Fibroblast of peridontal ligament (primary cell): ENCODE results near the gene RASGEF1C.

Source experiments
- DNase-seq: peaks from one replicate; pipeline ENCODE4 v3.0.0-alpha.2; 2010; ENCODE audit errors: extremely low read depth

Gene RASGEF1C

GRCh38 chr5:180209137-180209581 lies at the start of gene RASGEF1C:
RASGEF1C (minus strand) TSS chr5:180209211; CDS start chr5:180138052, 71,159 bp downstream.
- peak; percentile 33 for DNase-seq

- no peak for DNase-seq
These were observed 44.2 kb upstream of the RASGEF1C start for GRCh38 chr5:180253036-180253824.

GRCh38 chr5:180251887-180252286 lies 42.9 kb upstream of the RASGEF1C start:
- no peak for DNase-seq

DNA sequence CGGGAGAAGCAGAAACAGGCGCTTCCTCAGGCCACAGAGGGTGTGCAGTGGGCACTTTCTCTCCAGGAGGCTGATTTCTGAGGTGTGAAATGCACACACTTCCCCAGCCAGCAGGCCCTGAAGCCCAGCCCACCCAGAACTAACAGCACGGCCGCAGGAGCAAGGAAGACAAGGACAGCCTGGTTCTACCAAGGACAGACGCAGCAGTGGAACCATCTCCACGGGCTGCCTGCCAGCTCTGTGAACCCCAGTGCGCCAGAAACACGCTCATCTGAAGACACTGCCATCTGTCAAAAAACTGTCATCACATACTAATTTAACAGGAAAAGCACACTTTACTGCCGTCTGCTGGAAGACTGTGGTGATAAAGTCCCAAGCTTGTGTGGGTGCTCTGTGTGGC lies 42.1 kb upstream of the RASGEF1C start:
- DNase-seq = no peak

GRCh38 chr5:180250329-180250728 lies 41.3 kb upstream of the RASGEF1C start:
- no peak for DNase-seq

DNA sequence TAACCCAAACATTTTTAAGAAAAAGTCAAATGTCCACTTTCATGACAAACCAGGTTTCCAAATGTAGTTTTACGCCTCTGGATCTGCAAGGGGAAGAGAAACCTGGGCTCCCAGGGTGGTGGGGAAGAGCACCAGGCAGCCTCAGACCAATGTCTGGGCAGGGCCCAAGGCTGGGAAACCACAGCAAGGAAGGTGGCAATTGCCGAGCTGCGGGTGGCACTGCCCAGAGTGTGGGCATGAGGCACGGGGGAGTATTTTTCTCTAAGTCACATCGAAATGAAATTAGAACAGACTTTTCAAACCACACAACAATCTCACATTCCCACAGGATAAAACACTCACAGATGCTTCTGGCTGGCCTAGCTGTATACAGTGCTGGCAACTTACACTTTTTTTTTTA lies 32.6 kb upstream of the RASGEF1C start:
- DNase-seq = no peak

GRCh38 chr5:180238631-180239030 lies 29.6 kb upstream of the RASGEF1C start:
- DNase-seq = no peak

DNA sequence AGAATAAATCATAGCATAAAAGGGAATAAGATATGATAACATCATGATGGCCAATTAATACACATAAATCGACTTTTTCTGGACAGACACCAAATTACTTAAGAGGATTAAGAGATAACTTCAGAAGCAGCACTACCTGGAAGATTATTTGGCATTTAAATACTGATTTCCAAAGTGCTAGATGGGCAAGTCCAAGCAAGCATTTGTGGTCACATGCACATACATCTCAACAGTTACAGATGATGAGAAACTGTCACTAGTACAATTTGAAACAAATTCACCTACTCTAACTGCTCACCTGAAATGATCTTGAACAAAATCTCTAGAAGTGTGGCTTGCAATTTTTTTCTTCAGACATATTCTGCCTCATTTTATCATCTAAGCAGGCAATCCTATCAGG lies 26.8 kb upstream of the RASGEF1C start:
- no peak for DNase-seq

GRCh38 chr5:180235077-180235476 lies 26.1 kb upstream of the RASGEF1C start:
- no peak for DNase-seq

DNA sequence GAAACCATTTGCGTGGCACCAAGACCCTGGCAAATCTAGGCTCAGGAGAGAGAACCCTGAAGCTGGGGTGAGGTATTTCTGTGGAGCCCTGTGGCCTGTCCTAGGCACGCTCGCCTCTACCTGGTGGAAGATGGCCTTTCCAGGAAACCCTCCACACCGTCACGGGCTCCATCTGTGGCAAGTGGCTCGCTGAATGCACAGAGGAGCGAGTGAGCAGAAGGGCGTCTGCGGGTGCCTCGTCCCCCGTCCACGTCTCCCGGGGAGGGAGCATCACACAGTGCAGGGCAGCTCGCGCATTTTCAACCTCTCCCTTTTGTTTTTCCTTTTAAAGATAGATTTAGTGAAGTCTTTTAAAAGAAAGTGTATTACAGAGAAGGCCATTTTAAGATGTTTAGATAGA lies 25.3 kb upstream of the RASGEF1C start:
- DNase-seq = no peak

- DNase-seq = no peak
These were observed 24.7 kb upstream of the RASGEF1C start for GRCh38 chr5:180233729-180234128.

DNA sequence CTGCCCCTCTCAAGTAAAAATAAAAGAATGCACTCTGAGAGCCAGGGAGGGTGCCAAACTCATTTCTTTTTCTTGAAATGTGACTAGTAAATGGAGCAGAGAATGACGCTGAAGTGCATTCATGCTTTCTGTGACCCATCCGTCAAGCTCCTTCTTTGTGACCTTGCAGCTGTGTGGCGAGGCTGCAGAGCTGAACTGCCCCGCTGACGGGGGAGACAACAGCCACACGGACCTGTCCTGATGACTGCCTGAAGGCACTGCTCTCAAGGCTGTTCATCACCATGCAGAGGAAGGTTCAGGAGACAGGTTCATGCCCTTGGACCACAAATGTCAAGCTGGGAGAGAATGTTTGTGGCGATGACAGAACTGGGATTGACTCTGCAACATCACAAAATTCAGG lies 21.0 kb upstream of the RASGEF1C start:
- DNase-seq = no peak

- no peak for DNase-seq
These were observed 13.0 kb upstream of the RASGEF1C start for GRCh38 chr5:180222056-180222455.

DNA sequence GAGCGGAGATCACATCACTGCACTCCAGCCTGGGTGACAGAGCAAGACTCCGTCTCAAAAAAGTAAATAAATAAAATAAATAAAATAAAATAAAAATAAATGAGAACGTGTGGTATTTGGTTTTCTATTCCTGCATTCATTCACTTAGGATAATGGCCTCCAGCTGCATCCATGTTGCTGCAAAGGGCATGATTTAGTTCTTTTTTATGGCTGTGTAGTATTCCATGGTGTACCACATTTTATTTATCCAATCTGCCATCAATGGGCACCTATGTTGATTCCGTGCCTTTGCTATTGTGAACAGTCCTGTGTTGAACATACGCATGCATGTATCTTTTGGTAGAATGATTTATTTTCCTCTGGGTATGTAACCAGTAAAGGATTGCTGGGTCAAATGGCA lies 8.8 kb upstream of the RASGEF1C start:
- DNase-seq = no peak

- DNase-seq = no peak
These were observed 7.7 kb upstream of the RASGEF1C start for GRCh38 chr5:180216646-180217171.

DNA sequence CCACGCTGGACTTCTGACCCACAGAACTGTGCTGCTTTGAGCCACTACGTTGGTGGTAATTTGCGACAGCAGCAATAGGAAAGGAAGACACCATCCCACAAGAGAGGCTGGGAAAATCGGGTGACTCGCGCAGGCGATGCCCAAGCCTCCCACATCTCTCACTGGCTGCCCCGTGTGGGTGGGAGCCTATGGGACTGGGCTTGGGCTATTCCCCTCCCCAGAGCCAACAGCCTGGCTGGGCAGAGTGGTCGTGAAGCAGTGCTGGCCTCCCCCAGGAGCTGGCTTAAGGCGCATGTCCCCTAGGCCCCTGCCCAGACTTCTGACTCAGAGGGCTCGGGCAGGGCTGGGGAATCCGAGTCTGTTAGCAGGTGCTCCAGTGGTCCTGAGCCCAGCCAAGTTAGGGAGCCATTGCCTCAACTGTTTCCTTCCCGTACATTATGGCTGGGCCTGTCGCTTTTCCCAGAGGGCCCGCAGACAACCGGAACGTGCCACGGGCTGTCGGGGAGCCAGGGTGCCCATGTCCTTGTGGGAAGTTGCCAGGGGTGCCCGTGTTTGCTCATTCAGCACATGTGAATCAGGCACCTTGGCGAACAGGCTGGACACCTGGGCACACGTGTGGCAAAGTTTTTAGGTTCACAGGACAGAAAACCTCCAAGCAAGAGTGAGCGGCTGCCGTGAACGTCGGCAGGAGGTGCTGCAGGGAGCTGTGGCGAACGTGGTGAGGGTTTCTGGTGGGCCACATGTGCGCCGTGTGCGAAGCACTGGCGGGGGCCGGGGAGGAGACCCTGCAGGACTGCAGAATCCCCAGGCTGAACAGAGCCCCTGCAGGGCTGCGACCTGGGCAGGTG lies 7.0 kb upstream of the RASGEF1C start:
- DNase-seq = no peak

- no peak for DNase-seq
These were observed 6.1 kb upstream of the RASGEF1C start for GRCh38 chr5:180214870-180215770.

DNA sequence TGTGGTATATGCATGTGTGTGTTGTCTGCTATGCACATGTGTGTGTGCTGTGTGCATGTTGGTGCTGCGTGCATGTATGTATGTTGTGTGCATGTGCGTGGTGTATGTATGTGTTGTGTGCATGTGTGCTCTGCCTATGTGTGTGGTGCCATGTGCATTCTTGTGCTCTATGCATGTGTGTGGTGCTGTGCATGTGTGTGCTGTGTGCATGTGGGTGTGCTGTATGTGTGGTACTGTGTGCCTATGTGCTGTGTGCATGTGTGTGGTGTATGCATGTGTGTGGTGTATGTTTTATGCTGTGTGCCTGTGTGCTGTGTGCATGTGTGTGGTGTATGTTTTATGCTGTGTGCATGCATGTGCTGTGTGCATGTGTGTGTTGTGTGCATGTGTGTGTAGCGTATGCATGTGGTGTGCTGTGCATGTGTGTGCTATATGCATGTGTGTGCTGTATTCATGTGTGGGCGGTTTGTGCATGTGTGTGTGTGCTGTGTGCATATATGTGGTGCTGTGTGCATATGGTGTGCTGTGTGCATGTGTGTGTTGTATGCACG lies 4.7 kb upstream of the RASGEF1C start:
- DNase-seq = no peak

DNA sequence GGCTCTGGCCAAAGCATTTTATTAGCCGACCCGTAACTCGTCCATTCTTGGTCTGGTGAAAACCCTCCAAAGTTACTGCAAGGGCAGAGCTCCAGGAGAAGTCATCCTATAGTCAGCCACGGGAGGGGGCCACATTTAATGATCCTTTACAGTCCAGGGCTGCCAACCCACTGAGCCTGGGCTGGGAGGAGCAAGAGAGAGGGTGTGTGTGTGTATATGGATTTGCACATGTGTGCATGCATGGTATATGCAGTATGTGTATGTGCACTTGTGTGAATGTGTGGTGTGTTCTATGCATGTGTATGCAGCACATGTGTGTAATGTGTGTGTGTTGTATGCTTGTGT lies 4.2 kb upstream of the RASGEF1C start:
- DNase-seq = no peak

DNA sequence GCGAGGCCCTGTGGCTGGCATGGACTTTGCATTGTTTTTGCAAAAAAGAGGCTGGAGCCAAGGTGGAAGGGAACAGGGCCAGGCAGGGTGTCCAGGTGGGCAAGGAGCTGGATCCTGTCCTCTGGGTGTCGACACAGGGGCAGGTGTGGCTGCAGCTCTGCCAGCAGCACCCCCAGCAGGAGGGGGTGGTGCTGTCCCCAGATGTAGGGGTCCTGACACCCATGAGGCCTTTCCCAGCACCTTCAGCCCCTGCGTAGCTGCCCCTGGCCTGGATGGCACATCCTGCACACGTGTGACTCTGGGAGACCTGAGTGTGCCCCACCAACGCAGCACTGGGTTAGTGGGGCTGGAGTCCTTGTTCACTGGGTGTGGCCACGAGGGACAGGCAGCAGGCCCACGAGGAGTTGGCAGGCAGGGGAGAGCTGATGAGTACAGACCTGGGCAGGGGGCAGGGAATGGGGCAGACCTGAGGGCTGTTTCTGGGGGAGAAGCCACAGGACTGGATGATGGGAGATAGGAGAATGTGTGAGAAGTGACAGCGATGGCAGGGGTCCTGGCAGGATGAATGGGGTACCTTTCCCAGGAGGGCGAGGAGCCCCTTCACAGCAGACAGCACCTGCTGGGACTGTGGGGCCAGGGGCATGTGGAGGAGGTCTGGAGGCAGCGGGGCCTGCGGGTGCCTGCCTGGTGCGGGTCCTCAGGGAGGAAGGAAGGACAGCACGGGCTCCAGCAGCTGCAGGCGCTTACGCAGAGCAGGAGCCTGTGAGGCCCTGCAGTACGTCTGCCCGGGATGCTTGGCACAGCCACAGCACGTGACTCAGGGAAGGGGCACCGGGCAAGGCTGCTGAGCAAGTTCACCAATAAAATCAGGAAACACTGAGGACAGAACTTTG lies 3.6 kb upstream of the RASGEF1C start:
- DNase-seq = no peak

DNA sequence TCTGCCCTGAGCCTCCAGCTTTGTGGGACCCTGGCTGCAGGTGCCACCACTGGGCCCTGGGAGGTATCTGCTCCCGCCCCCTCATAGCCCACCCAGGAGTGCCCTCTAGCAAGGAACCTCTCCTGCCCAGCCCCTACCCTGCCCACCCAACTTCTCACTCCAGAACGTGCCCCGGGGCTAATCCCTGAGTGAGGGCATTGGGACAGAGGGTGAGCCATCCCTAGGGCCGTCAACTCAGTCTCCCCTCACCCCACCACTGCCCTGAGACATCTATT lies 2.7 kb upstream of the RASGEF1C start:
- DNase-seq = no peak
